OCI-LY3 (cell line): ENCODE measurements around the gene EML3.

Experiments used
- H2AFZ ChIP-seq: fragments of 200-600, 300-600 bp; shearing (Covaris generic); 2 replicates; pipeline ENCODE4 v1.6.0; 2014; ENCODE audit warnings: antibody characterized with exemption, low read depth, low read length
- H3K27ac ChIP-seq: fragments of 200-600, 300-600 bp; sonication (generic); 2 replicates; pipeline ENCODE4 v1.5.1; 2014; ENCODE audit warnings: mild to moderate bottlenecking, low read length, moderate library complexity, mixed read lengths
- H3K27me3 ChIP-seq: fragments of 200-600, 300-600 bp; sonication (generic); 2 replicates; pipeline ENCODE4 v1.6.1; 2014; ENCODE audit warnings: low read depth, low read length, mixed read lengths
- H3K36me3 ChIP-seq: fragments of 200-600, 300-600 bp; sonication (generic); replicated peaks from 2 replicates; pipeline ENCODE3; 2014; ENCODE audit warnings: low read depth, low read length, mixed read lengths
- H3K4me1 ChIP-seq: fragments of 300-600, 200-600 bp; sonication (generic); 2 replicates; pipeline ENCODE4 v1.6.1; 2014; ENCODE audit warnings: low read length, mixed read lengths
- H3K4me2 ChIP-seq: fragments of 200-600, 300-600 bp; sonication (generic); 2 replicates; pipeline ENCODE4 v1.6.1; 2014; ENCODE audit warnings: low read length, mixed read lengths
- H3K4me3 ChIP-seq: fragments of 300-600, 200-600 bp; sonication (generic); 2 replicates; pipeline ENCODE4 v1.5.1; 2014; ENCODE audit warnings: antibody characterized with exemption, mild to moderate bottlenecking, low read length, moderate library complexity
- H3K79me2 ChIP-seq: fragments of 300-600, 200-600 bp; shearing (Covaris generic); 2 replicates; pipeline ENCODE4 v1.6.1; 2014; ENCODE audit warnings: mild to moderate bottlenecking, low read length, mixed read lengths
- H3K9ac ChIP-seq: fragments of 300-600, 200-600 bp; shearing (Covaris generic); 2 replicates; pipeline ENCODE4 v1.6.0; 2014; ENCODE audit warnings: mild to moderate bottlenecking, low read length, moderate library complexity
- H3K9me3 ChIP-seq: fragments of 200-600, 300-600 bp; shearing (Covaris generic); 2 replicates; pipeline ENCODE4 v1.6.1; 2014; ENCODE audit warnings: low read length, mixed read lengths; ENCODE audit not compliant: insufficient read depth
- H4K20me1 ChIP-seq: fragments of 200-600, 300-600 bp; sonication (generic); 2 replicates; pipeline ENCODE4 v1.6.1; 2016; ENCODE audit warnings: low read length, mixed read lengths; ENCODE audit not compliant: insufficient read depth
- EZH2phosphoT487 ChIP-seq: fragments of 200-600 bp; shearing (Covaris generic); IDR thresholded peaks from 2 replicates; pipeline ENCODE4 v1.6.1; 2018; ENCODE audit warnings: antibody characterized with exemption, mixed run types, low read depth
- TF ChIP-seq, protein P1 (sequence below): fragments of 200-600, 300-600 bp; sonication (generic); IDR thresholded peaks from 2 replicates; pipeline ENCODE4 v1.5.1; 2014; ENCODE audit warnings: antibody characterized with exemption, low read length, low read depth

Gene EML3

DNA sequence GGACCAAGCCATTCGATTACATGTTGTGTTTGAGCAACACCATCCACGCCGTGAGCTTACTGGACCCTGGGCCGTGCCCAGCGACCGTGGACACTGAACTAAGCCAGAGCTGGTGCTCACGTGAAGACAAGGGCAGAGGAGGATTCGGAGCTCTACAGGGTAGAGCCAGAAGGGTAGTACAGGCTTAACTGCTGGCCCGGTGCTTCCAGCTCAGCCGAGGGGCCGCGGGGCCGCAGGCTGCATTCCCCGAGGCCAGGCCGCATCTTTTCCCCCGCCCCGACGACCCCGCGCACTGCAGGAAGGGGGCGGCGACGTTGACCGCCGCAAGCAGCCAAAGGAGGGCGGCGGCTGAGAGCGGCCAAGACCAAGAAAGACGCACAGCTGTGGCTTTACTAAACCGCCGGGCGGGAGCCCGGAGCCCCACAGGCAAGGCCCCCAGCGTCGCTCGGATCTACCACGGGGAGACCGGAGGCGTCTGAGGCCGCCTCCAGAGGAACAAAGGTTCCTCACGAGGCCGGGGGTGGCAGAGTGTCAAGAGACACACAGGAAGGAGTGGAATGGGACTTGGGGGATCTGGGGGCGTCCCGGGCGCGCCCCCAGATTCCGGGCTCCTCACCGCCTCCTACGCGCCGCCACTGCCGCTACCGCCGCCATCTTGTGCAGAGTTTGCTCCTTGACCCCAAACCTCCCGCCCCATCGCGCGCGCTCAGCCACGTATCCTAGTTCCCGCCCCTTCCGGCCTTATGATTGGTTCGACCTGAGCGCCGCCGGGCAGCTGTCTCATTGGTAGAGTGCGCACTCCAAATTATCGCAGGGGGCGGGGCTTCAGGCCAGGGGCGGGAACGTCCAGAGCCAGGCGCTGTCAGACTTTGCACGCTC lies 33.6 kb upstream of the EML3 start, which contains the start of gene GANAB:
Gene GANAB, minus strand, starts transcription at position 668 of the 879 bp plus-strand sequence. Its CDS starts 14 bp downstream, at position 654.
- H2AFZ ChIP-seq, result peak within 1 kb of the TSS; percentile 54; the same call in 1 of the 2 replicates
- peak within 1 kb of the TSS; percentile 82 for H3K4me2 ChIP-seq
- H3K36me3 ChIP-seq, result peaks cover 28% of the 10 kb centered on the region
- H3K9ac ChIP-seq, result peak within 1 kb of the TSS; percentile 95
- H3K4me3 ChIP-seq, result peak within 1 kb of the TSS; percentile 96
- H3K27me3 ChIP-seq, result no peaks in the 10 kb centered on the region
- H3K9me3 ChIP-seq, result no peaks in the 10 kb centered on the region
- no peaks in the 10 kb centered on the region for H4K20me1 ChIP-seq
- peaks cover 11% of the 10 kb centered on the region for H3K4me1 ChIP-seq
- no peak for TF ChIP-seq EZH2phosphoT487
- TF ChIP-seq, protein P1, sequence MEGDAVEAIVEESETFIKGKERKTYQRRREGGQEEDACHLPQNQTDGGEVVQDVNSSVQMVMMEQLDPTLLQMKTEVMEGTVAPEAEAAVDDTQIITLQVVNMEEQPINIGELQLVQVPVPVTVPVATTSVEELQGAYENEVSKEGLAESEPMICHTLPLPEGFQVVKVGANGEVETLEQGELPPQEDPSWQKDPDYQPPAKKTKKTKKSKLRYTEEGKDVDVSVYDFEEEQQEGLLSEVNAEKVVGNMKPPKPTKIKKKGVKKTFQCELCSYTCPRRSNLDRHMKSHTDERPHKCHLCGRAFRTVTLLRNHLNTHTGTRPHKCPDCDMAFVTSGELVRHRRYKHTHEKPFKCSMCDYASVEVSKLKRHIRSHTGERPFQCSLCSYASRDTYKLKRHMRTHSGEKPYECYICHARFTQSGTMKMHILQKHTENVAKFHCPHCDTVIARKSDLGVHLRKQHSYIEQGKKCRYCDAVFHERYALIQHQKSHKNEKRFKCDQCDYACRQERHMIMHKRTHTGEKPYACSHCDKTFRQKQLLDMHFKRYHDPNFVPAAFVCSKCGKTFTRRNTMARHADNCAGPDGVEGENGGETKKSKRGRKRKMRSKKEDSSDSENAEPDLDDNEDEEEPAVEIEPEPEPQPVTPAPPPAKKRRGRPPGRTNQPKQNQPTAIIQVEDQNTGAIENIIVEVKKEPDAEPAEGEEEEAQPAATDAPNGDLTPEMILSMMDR, result no peak
- peak within 1 kb of the TSS; percentile 74 for H3K27ac ChIP-seq
- peaks cover 63% of the 10 kb centered on the region for H3K79me2 ChIP-seq

DNA sequence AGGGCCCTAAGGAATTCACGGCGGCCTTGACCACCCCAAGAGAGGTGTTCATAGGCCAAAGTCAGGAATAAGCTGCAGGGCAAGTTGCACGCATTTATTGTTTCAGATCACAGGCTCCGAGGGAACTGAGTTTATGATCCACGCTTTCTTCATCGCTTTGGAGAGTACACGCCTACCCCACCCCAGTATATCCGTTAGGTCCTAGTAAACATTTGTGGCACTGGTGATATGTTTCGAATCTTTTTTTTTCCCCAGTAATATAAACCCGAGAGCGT lies 33.0 kb upstream of the EML3 start:
- peak overlapping the region; percentile 74 for H3K27ac ChIP-seq
- H3K4me3 ChIP-seq, result peak overlapping the region; percentile 96
- TF ChIP-seq, protein P1, result no peak
- no peak for TF ChIP-seq EZH2phosphoT487
- no peaks in the 10 kb centered on the region for H4K20me1 ChIP-seq
- no peaks in the 10 kb centered on the region for H3K9me3 ChIP-seq
- H3K4me1 ChIP-seq, result peaks cover 11% of the 10 kb centered on the region
- H3K4me2 ChIP-seq, result peak overlapping the region; percentile 82
- H3K36me3 ChIP-seq, result peaks cover 28% of the 10 kb centered on the region
- peaks cover 63% of the 10 kb centered on the region for H3K79me2 ChIP-seq
- H2AFZ ChIP-seq, result no peak overlapping the region
- H3K27me3 ChIP-seq, result no peaks in the 10 kb centered on the region
- H3K9ac ChIP-seq, result peak overlapping the region; percentile 95

DNA sequence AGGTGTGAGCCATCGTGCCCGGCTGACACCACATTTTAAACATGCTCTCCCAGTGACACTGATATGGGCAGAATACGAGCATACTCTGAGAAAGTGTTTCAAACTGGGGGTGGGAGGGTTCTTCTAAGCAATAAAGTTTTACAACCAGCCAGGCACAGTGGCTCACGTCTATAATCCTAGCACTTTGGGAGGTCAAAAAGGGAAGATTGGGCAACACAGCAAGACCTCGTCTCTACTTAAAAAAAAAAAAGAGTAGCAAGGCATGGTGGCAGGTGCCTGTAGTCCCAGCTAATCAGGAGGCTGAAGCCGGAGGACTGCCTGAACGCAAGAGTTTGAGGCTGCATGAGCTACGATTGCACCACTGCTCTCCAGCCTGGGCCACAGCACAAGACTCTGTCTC lies 31.6 kb upstream of the EML3 start:
- H3K4me3 ChIP-seq, result no peak overlapping the region
- peaks cover 11% of the 10 kb centered on the region for H3K4me1 ChIP-seq
- H3K27me3 ChIP-seq, result no peaks in the 10 kb centered on the region
- peaks cover 27% of the 10 kb centered on the region for H3K36me3 ChIP-seq
- no peaks in the 10 kb centered on the region for H4K20me1 ChIP-seq
- H2AFZ ChIP-seq, result no peak overlapping the region
- TF ChIP-seq EZH2phosphoT487, result no peak
- TF ChIP-seq, protein P1, result no peak
- H3K79me2 ChIP-seq, result peaks cover 70% of the 10 kb centered on the region
- no peak overlapping the region for H3K9ac ChIP-seq
- no peaks in the 10 kb centered on the region for H3K9me3 ChIP-seq
- H3K27ac ChIP-seq, result no peak overlapping the region
- no peak overlapping the region for H3K4me2 ChIP-seq

DNA sequence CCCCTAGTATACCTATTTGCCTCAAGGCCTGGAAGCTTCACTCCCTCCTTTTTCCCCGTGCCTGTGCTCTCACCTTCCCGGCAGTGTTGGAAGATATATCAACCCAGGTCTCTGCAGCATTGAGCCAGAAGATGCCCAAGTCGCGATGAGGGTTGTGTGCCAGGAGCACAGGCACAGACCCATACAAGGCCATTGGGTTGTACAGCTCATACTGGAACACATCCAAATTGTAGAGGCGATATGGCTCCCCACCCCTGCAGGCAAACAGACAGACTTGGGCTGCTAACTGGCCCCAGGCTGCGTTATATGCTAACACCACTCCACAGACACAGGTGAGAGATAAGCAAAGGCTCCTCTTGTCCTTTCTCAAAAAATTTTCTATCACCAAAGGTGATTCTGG lies 19.9 kb upstream of the EML3 start:
- Histone ChIP-seq H3K27me3 (no peaks in the 10 kb centered on the region), H3K79me2 (no peaks in the 10 kb centered on the region), H3K4me1 (no peaks in the 10 kb centered on the region), H3K27ac (no peak overlapping the region), H2AFZ (no peak overlapping the region), H3K4me2 (no peak overlapping the region), H4K20me1 (no peaks in the 10 kb centered on the region), H3K4me3 (no peak overlapping the region), H3K9ac (no peak overlapping the region), H3K9me3 (no peaks in the 10 kb centered on the region), H3K36me3 (peaks cover 66% of the 10 kb centered on the region)
- TF ChIP-seq EZH2phosphoT487, result no peak
- TF ChIP-seq, protein P1, result no peak
